Measurements from ENCODE around the gene MBOAT1.

Gene MBOAT1

DNA sequence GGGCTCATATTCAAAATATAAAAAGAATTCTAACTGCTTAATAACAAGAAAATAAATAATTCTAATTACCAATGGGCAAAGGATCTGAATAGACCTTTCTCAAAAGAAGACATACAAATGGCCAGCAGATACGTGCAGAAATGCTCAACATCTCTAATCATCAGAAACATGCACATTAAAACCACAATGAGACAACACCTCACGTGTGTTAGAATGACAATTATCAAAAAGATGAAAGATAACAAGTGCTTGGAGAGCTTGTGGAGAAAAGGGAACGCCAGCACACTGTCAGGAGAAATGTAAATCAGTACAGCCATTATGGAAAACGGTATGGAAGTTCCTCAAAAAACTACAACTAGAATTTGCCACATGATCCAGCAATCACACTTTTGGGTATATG, 53.6 kb downstream of the MBOAT1 start:
- TF ChIP-seq FOXM1 (IDR thresholded peaks at IDR 0.05; ENCODE audit: borderline replicate concordance, low read depth) (no peak), REST (IDR thresholded peaks at IDR 0.05; ENCODE audit: low read depth) (no peak), TEAD4 (IDR thresholded peaks at IDR 0.05) (no peak), RAD21 (IDR thresholded peaks at IDR 0.05; ENCODE audit: low read depth) (no peak), TCF12 (IDR thresholded peaks at IDR 0.05; ENCODE audit: low read depth) (no peak), EGR1 (IDR thresholded peaks at IDR 0.05) (no peak), TAF1 (IDR thresholded peaks at IDR 0.05; ENCODE audit: low read depth) (no peak), EP300 (IDR thresholded peaks at IDR 0.05; ENCODE audit: borderline replicate concordance) (no peak), NFIC (IDR thresholded peaks at IDR 0.05) (no peak), ZBTB7A (IDR thresholded peaks at IDR 0.05; ENCODE audit: low read depth) (no peak)
- TF ChIP-seq, protein P1, sequence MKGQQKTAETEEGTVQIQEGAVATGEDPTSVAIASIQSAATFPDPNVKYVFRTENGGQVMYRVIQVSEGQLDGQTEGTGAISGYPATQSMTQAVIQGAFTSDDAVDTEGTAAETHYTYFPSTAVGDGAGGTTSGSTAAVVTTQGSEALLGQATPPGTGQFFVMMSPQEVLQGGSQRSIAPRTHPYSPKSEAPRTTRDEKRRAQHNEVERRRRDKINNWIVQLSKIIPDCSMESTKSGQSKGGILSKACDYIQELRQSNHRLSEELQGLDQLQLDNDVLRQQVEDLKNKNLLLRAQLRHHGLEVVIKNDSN (IDR thresholded peaks at IDR 0.05), result no peak

- TF ChIP-seq EP300 (IDR thresholded peaks at IDR 0.05; ENCODE audit: borderline replicate concordance) (no peak), TCF12 (IDR thresholded peaks at IDR 0.05; ENCODE audit: low read depth) (no peak)
These were observed 55.4 kb downstream of the MBOAT1 start for GRCh38 chr6:20156824-20157223.

GRCh38 chr6:20154753-20155152, 57.5 kb downstream of the MBOAT1 start:
- TF ChIP-seq REST (IDR thresholded peaks at IDR 0.05; ENCODE audit: low read depth), result no peak
- no peak for TF ChIP-seq TCF12 (IDR thresholded peaks at IDR 0.05; ENCODE audit: low read depth)
- no peak for TF ChIP-seq TEAD4 (IDR thresholded peaks at IDR 0.05)
- no peak for TF ChIP-seq CREB1 (IDR thresholded peaks at IDR 0.05; ENCODE audit: low read depth)
- TF ChIP-seq, protein P1 (IDR thresholded peaks at IDR 0.05), result no peak

- TF ChIP-seq TEAD4 (IDR thresholded peaks at IDR 0.05), result no peak
- TF ChIP-seq TAF1 (IDR thresholded peaks at IDR 0.05; ENCODE audit: low read depth), result no peak
- no peak for TF ChIP-seq CEBPB (IDR thresholded peaks at IDR 0.05)
- no peak for TF ChIP-seq EP300 (IDR thresholded peaks at IDR 0.05; ENCODE audit: borderline replicate concordance)
- TF ChIP-seq, protein P1 (IDR thresholded peaks at IDR 0.05), result no peak
- TF ChIP-seq YY1 (IDR thresholded peaks at IDR 0.05; ENCODE audit: low read depth), result no peak
- no peak for TF ChIP-seq REST (IDR thresholded peaks at IDR 0.05; ENCODE audit: low read depth)
- TF ChIP-seq ZBTB7A (IDR thresholded peaks at IDR 0.05; ENCODE audit: low read depth), result no peak
These were observed 59.1 kb downstream of the MBOAT1 start for GRCh38 chr6:20153194-20153593.

DNA sequence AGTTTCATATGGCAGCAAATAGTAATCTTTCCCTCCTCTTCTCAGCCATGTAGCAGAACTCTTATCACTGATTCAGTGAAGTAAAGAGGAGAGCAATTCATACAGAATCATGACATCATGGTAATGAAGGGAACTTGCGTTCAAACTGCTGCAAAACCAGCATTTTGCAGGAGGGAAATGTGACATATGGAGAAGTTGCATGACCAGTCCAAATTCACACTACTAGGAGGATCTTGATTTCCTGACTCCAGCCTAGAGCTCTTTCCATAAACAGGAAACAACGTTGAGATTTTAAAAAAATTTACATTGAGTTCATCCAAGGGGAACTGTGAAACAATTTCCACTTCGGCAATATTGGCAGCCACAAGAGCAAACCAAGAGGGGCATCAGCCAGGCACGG, 63.8 kb downstream of the MBOAT1 start:
- TF ChIP-seq TEAD4 (IDR thresholded peaks at IDR 0.05) (no peak), TAF1 (IDR thresholded peaks at IDR 0.05; ENCODE audit: low read depth) (no peak), EGR1 (IDR thresholded peaks at IDR 0.05) (no peak), NFIC (IDR thresholded peaks at IDR 0.05) (no peak), REST (IDR thresholded peaks at IDR 0.05; ENCODE audit: low read depth) (no peak), EP300 (IDR thresholded peaks at IDR 0.05; ENCODE audit: borderline replicate concordance) (no peak), CEBPB (IDR thresholded peaks at IDR 0.05) (no peak), TCF12 (IDR thresholded peaks at IDR 0.05; ENCODE audit: low read depth) (no peak), MAX (IDR thresholded peaks at IDR 0.05) (no peak), RAD21 (IDR thresholded peaks at IDR 0.05; ENCODE audit: low read depth) (no peak), CREB1 (IDR thresholded peaks at IDR 0.05; ENCODE audit: low read depth) (no peak), FOXM1 (IDR thresholded peaks at IDR 0.05; ENCODE audit: borderline replicate concordance, low read depth) (no peak), ZBTB7A (IDR thresholded peaks at IDR 0.05; ENCODE audit: low read depth) (no peak)
- TF ChIP-seq, protein P1 (IDR thresholded peaks at IDR 0.05), result no peak
